Mononuclear cell (primary cell): ENCODE data around the gene RELL2. TPM values are rescaled to one million over a fixed set of nuclear protein-coding genes. Genes with fewer than 3 reads are reported as not detected.

Experiments used
- H3K27me3 ChIP-seq: 2 replicates; pipeline ENCODE4 v1.6.0; 2011; ENCODE audit warnings: low read length, control low read depth; ENCODE audit not compliant: insufficient read depth
- H3K4me1 ChIP-seq: 2 replicates; pipeline ENCODE4 v1.5.1; 2011; ENCODE audit warnings: mild to moderate bottlenecking, low read length, control low read depth; ENCODE audit not compliant: insufficient read depth
- H3K4me3 ChIP-seq: 2 replicates; pipeline ENCODE4 v1.5.1; 2011; ENCODE audit warnings: mild to moderate bottlenecking, low read length, moderate library complexity
- H3K9me3 ChIP-seq: 2 replicates; pipeline ENCODE4 v1.5.1; 2011; ENCODE audit warnings: low read depth, mild to moderate bottlenecking, control low read depth, low read length
- total RNA-seq: library from RNA; depleted of rRNA; stranded (reverse); fragments of >200 nt; gene quantifications from one replicate; pipeline ENCODE4 v1.2.3, GENCODE V29; 2012

Gene RELL2
- total RNA-seq, 1 donor: 6.6 TPM

DNA sequence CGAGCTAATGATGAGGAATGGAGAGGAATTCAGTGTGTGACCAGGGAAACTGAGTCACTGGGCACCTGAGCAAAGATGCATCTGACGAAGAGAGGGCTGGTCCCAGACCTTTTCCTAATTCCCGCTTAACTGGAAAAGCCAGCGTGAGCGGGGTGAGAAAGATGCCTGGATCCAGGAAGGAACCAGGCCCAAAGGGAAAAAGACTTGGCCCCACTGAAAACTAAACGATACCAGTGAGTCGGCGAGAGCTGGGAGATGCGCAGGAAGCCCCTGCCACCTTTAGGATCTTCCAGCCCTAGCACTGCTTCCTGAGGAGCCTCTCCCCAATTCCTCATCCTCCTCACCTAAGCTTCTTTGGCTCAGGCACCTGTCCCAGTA, 14.9 kb downstream of the RELL2 start:
- Histone ChIP-seq H3K4me3 (peak overlapping the region; percentile 64), H3K27me3 (no peaks in the 10 kb centered on the region), H3K4me1 (peaks cover 17% of the 10 kb centered on the region), H3K9me3 (no peaks in the 10 kb centered on the region)

- Histone ChIP-seq H3K9me3 (no peaks in the 10 kb centered on the region), H3K27me3 (no peaks in the 10 kb centered on the region), H3K4me1 (peaks cover 17% of the 10 kb centered on the region), H3K4me3 (no peak overlapping the region)
Measured at GRCh38 chr5:141654298-141654697, 17.5 kb downstream of the RELL2 start.

GRCh38 chr5:141655020-141655419, 18.2 kb downstream of the RELL2 start:
- Histone ChIP-seq H3K4me3 (no peak overlapping the region), H3K4me1 (peaks cover 16% of the 10 kb centered on the region), H3K27me3 (no peaks in the 10 kb centered on the region), H3K9me3 (no peaks in the 10 kb centered on the region)

GRCh38 chr5:141656396-141656795, 19.6 kb downstream of the RELL2 start:
- H3K4me1 ChIP-seq: peaks cover 6% of the 10 kb centered on the region
- H3K27me3 ChIP-seq: no peaks in the 10 kb centered on the region
- no peak overlapping the region for H3K4me3 ChIP-seq
- H3K9me3 ChIP-seq: no peaks in the 10 kb centered on the region

DNA sequence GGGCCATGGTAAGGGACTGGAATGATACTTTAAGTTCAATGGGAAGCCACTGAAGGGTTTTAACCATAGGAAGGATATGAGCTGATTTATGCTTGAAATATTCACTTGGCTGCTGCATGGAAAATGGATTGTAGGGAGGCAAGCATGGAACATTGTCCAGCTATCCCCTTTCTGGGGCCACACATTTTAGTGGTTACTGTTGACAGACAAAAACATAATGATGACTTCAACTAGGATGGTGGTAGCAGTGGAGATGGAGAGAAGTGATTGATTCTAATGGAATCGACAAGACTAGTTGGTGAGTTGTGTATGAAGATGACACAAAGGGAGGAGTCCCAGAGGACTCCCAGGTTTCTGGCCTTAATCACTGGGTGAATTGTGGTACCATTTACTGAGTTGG, 20.6 kb downstream of the RELL2 start:
- Histone ChIP-seq H3K9me3 (no peaks in the 10 kb centered on the region), H3K4me1 (no peaks in the 10 kb centered on the region), H3K4me3 (no peak overlapping the region), H3K27me3 (no peaks in the 10 kb centered on the region)

- Histone ChIP-seq H3K4me3 (no peak overlapping the region), H3K9me3 (no peaks in the 10 kb centered on the region), H3K4me1 (no peaks in the 10 kb centered on the region), H3K27me3 (no peaks in the 10 kb centered on the region)
Measured at GRCh38 chr5:141657937-141658545, 21.2 kb downstream of the RELL2 start.

DNA sequence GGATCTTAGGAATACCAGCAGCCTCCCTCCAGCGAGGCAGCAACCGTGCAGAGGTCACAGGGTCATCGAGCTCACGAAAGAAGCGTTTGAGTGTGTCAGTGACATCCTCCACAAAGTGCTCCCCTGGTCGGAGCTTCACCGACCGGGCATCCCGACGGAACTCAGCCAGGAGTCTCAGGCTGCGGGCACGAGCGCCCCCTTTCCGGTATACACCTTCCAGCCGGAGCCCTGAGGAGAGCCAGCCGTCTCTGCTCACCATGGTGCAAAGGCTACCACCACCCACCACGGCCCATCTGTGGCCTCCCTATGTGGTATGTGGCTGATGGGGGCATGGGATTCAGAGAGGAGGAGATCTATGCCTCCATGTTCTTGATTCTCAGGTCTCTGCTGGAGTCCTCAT, 25.2 kb downstream of the RELL2 start:
- no peaks in the 10 kb centered on the region for H3K9me3 ChIP-seq

GRCh38 chr5:141663506-141663905, 26.7 kb downstream of the RELL2 start:
- peaks cover 6% of the 10 kb centered on the region for H3K4me1 ChIP-seq
- no peaks in the 10 kb centered on the region for H3K27me3 ChIP-seq
- H3K4me3 ChIP-seq: no peak overlapping the region
- no peaks in the 10 kb centered on the region for H3K9me3 ChIP-seq

More for the DNA sequence above, 25.2 kb downstream of the RELL2 start:
- Histone ChIP-seq H3K4me1 (peaks cover 6% of the 10 kb centered on the region), H3K4me3 (no peak overlapping the region), H3K27me3 (no peaks in the 10 kb centered on the region)

DNA sequence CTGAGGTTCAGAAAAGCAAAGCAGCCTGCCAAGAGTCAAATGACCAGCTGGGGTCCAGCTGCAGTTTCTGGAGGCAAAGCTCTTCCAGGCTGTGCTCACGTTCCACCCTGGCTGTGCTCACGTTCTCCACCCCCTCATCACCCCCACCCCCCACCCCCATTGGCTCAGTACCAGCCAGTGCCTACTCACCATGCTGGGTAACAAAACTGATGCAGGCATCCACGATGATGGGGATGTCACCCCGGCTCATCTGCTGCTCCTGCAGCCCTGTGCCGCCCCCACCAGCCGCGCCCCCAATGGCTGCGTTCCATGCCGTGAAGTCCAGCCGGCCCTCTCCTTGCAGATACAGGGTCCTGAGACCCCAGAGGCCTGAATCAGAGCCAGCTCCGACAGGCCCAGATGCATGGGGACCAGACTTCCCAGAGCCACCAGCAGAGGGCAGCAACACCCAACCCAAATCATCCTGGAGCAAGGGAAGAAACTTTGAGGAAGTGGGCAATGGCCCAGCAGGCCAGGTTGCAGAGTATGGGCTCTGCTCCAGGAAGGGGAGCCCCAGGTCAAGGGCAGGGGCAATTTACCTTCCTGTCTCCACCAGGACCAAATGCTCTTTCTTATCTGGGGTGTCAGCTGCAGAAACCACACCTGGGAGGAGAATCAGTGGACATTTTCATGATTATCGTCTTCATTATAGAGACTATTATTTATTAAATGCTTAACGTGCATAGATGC, 28.1 kb downstream of the RELL2 start:
- Histone ChIP-seq H3K4me1 (peaks cover 6% of the 10 kb centered on the region), H3K27me3 (no peaks in the 10 kb centered on the region), H3K9me3 (no peaks in the 10 kb centered on the region), H3K4me3 (no peak overlapping the region)

DNA sequence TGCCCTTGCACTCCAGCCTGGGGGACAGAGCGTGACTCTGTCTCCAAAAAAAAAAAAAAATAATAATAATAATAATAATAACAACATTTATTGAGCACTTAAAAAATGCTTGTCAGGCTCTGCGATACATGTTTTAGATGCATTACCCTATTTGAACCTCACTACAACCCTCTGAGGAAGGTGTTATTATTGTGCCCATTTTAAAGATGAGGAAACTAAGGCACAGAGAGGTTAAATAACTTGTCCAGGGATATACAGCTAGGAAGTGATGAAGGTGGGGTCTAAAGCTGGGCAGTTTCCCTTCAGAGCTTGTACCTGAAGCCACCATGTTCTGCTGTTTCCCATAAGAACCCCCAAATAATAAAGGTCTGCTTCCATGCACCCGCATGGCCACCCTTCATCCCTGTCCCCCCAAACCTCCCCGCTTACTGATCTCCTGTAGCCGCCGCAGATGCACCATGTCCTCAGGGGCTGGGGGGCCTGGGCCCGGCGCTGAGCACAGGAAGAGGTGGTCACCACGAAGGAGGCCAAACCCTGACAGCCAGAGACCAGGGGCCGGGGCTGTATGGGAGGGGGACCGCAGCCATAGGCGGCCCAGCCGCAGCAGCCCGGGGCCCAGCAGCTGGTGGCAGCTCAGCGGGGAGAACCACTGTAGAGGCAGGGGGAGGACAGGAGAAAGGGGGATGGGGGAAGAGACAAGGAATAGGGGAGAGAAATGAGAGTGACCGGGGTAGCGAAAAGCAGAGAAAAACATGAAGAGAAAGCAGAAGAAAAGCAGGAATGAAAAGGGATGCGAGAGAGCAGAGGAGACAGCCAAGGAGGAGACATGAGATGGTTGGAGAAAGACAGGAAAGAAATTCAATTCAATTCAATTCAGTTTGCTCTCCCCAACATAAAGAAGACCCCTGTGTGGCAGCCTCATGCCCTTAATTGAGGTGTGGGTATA, 29.5 kb downstream of the RELL2 start:
- Histone ChIP-seq H3K4me3 (no peak overlapping the region), H3K9me3 (no peaks in the 10 kb centered on the region), H3K4me1 (peaks cover 6% of the 10 kb centered on the region), H3K27me3 (no peaks in the 10 kb centered on the region)

DNA sequence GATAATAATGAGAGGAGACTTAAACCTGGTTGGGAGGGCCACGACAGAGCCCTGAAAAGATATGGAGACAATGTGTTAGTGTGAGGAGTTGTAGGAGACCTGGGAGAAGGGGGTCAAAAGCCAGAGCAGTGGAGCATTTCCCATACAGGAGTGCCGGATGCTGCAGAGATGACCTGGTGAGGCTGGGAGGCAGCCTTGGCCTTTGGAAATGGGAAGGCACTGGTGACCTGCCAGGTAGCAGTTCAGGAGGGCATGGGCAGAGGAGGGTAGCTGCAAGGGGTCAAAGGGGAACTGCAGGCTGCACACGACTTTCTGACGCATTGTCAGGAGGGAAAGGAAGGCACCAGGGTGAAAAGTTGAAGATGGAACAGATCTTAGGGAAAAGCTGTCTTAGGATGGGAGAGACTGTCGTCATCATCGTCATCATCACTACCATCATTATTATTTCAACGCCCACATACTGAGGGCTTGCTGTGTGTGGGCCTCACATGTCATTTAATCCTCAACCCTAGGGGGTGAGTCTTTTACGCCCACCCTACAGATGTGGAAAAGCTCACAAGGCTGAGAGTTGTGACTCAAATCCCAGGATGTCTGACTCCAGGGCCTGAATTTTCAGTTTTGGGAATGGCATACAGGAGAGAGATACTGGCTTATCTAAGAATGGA, 31.9 kb downstream of the RELL2 start:
- Histone ChIP-seq H3K9me3 (no peaks in the 10 kb centered on the region), H3K4me3 (no peak overlapping the region), H3K4me1 (peaks cover 6% of the 10 kb centered on the region), H3K27me3 (no peaks in the 10 kb centered on the region)

GRCh38 chr5:141669520-141669919, 32.7 kb downstream of the RELL2 start:
- Histone ChIP-seq H3K27me3 (no peaks in the 10 kb centered on the region), H3K4me1 (peaks cover 6% of the 10 kb centered on the region), H3K9me3 (no peaks in the 10 kb centered on the region), H3K4me3 (no peak overlapping the region)

- Histone ChIP-seq H3K27me3 (no peaks in the 10 kb centered on the region), H3K4me3 (no peak overlapping the region), H3K4me1 (no peaks in the 10 kb centered on the region), H3K9me3 (no peaks in the 10 kb centered on the region)
Measured at GRCh38 chr5:141672071-141672840, 35.5 kb downstream of the RELL2 start.
